Measurements from ENCODE around the gene CUBN.

CUBN gene

GRCh38 chr10:17066000-17066399 is 63.6 kb downstream of the CUBN start:
- no peak overlapping the region for H3K4me3 ChIP-seq (replicated peaks; ENCODE audit: insufficient read depth, low read length)
- TF ChIP-seq GABPA (IDR thresholded peaks at IDR 0.05; ENCODE audit: low read depth): no peak
- no peak for TF ChIP-seq CTCF (IDR thresholded peaks at IDR 0.05; ENCODE audit: insufficient read depth, low read length)
- TF ChIP-seq SPI1 (IDR thresholded peaks at IDR 0.05; ENCODE audit: borderline replicate concordance, low read depth): no peak
- no peak for TF ChIP-seq REST (IDR thresholded peaks at IDR 0.05; ENCODE audit: insufficient replicate concordance, low read depth)
- TF ChIP-seq POLR2AphosphoS5 (IDR thresholded peaks at IDR 0.05; ENCODE audit: low read depth): no peak
- no peak for DNase-seq (ENCODE audit: low read depth in 1 of 2, low spot score in 1 of 2)
- H3K27me3 ChIP-seq (ENCODE audit: insufficient read depth, poor library complexity, severe bottlenecking): no peaks in the 10 kb centered on the region
- no peak overlapping the region for H3K27ac ChIP-seq (replicated peaks)

DNA sequence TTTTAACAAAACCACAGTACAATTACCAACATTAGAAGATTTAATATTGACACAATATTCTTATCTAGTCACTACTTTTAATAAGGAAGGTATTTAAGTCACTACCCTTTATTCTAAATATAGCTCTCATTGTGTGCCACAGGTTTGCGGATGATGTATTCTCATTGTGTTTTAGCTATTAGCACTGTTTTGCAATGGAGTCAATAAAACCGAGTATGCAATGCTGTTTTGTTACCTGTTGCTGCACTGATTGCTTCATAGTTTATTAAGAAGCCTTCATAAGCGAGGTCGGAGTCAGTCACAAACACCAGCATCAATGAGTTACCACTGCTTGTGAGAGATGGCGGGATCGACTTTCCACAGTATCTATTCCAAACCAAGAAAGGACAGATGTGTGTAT is 64.3 kb downstream of the CUBN start:
- no peaks in the 10 kb centered on the region for H3K27me3 ChIP-seq (ENCODE audit: insufficient read depth, poor library complexity, severe bottlenecking)
- TF ChIP-seq REST (IDR thresholded peaks at IDR 0.05; ENCODE audit: insufficient replicate concordance, low read depth) (no peak), CTCF (IDR thresholded peaks at IDR 0.05; ENCODE audit: insufficient read depth, low read length) (no peak), GABPA (IDR thresholded peaks at IDR 0.05; ENCODE audit: low read depth) (no peak), POLR2AphosphoS5 (IDR thresholded peaks at IDR 0.05; ENCODE audit: low read depth) (no peak), SPI1 (IDR thresholded peaks at IDR 0.05; ENCODE audit: borderline replicate concordance, low read depth) (no peak)
- H3K27ac ChIP-seq (replicated peaks): no peak overlapping the region
- DNase-seq (ENCODE audit: low read depth in 1 of 2, low spot score in 1 of 2): no peak
- no peak overlapping the region for H3K4me3 ChIP-seq (replicated peaks; ENCODE audit: insufficient read depth, low read length)

DNA sequence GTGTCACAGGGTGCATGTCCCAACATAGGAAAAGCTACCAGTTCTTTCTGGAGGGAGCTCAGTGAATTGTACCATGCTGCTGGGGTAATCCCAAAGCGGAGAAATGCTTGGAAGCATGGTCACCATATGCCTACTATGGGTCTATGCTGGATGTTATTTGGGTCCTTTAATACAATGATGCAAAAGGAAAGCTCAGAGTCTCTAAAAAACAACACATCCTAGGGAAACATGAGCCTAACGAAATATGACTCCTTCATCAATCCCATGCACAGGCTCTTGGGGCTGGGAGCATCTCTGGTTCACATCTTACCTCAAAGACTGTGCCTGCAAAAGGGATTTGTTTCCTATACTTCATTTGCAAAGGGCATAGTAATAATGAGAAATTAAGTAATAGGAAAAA is 65.2 kb downstream of the CUBN start:
- no peak overlapping the region for H3K4me3 ChIP-seq (replicated peaks; ENCODE audit: insufficient read depth, low read length)
- TF ChIP-seq REST (IDR thresholded peaks at IDR 0.05; ENCODE audit: insufficient replicate concordance, low read depth): no peak
- TF ChIP-seq SPI1 (IDR thresholded peaks at IDR 0.05; ENCODE audit: borderline replicate concordance, low read depth): no peak
- TF ChIP-seq POLR2AphosphoS5 (IDR thresholded peaks at IDR 0.05; ENCODE audit: low read depth): no peak
- no peak for TF ChIP-seq GABPA (IDR thresholded peaks at IDR 0.05; ENCODE audit: low read depth)
- no peak for TF ChIP-seq CTCF (IDR thresholded peaks at IDR 0.05; ENCODE audit: insufficient read depth, low read length)
- no peak for DNase-seq (ENCODE audit: low read depth in 1 of 2, low spot score in 1 of 2)
- no peak overlapping the region for H3K27ac ChIP-seq (replicated peaks)
- no peaks in the 10 kb centered on the region for H3K27me3 ChIP-seq (ENCODE audit: insufficient read depth, poor library complexity, severe bottlenecking)
